A673 (cell line): Measurements from ENCODE around the gene ACTR3.

Experiments used
- CTCF ChIP-seq: fragments of 300-800, 200-600 bp; sonication (generic); conservative IDR thresholded peaks from 2 replicates; pipeline ENCODE4 v1.5.1; 2017; ENCODE audit warnings: low read depth, mild to moderate bottlenecking, antibody characterized with exemption, low read length, moderate library complexity, mixed read lengths
- EZH2 ChIP-seq: fragments of 200-600 bp; sonication (generic); IDR thresholded peaks from 2 replicates; pipeline ENCODE4 v1.6.1; 2017; ENCODE audit warnings: borderline replicate concordance, low read depth, mild to moderate bottlenecking, mixed read lengths, antibody characterized with exemption, low read length; ENCODE audit not compliant: poor library complexity, severe bottlenecking

DNA sequence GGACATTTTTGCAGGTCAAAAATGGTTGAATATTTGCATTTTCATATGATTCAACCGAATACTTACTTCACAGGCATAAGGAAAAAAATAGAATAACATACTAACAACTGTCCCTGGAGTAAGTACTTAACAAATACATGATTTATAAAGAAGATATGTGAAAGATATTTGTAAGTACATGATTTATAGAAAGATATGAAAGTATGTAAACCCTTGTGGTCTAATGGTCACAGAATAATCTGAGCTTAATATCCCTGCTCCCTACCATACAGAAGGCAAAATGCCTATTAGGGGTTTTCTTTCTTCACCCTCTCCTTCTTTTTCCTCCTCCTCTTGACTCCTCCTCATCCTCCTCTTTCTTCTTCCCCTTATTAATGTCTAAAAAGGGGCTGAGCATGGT lies 20.6 kb upstream of the ACTR3 start:
- TF ChIP-seq CTCF = no peak
- TF ChIP-seq EZH2 = no peak
